Peyer's patch (tissue), 4 donors: Measurements from ENCODE around the gene RGL1. TPM values are rescaled to one million over a fixed set of nuclear protein-coding genes. Genes with fewer than 3 reads are reported as not detected.

Experiments used
- DNase-seq, 3 donors: peaks; one replicate each; pipeline ENCODE4 v3.0.0-alpha.2; 2017 to 2019
- H3K27ac ChIP-seq, 4 donors: fragments of 200-600 bp; sonication (generic); one replicate each; pipeline ENCODE4 v1.5.1; 2016 to 2019
- H3K27me3 ChIP-seq, 2 donors: fragments of 200-600 bp; sonication (generic); one replicate each; pipeline ENCODE4 v1.5.1; 2019
- H3K36me3 ChIP-seq, 3 donors: fragments of 200-600 bp; sonication (generic); one replicate each; pipeline ENCODE4 v1.5.1; 2016 to 2019
- H3K4me1 ChIP-seq, 4 donors: fragments of 200-600 bp; sonication (generic); one replicate each; pipeline ENCODE4 v1.5.1; 2016 to 2019
- H3K4me3 ChIP-seq, 4 donors: fragments of 200-600 bp; sonication (generic); 1 replicate in 3 of 4; 2 replicates in 1 of 4; pipeline ENCODE4 v1.5.1; 2016 to 2019; ENCODE audit warnings: mild to moderate bottlenecking in 1 of 4
- H3K9me3 ChIP-seq, 4 donors: fragments of 200-600 bp; sonication (generic); one replicate each; pipeline ENCODE4 v1.5.1; 2016 to 2019; ENCODE audit warnings: mild to moderate bottlenecking in 1 of 4
- POLR2A ChIP-seq, 2 donors: fragments of 450-650 bp; IDR thresholded peaks; one replicate each; pipeline ENCODE4 v1.5.1; 2017; ENCODE audit warnings: antibody characterized with exemption in 2 of 2, mild to moderate bottlenecking in 2 of 2, moderate library complexity in 2 of 2
- total RNA-seq, 4 donors: library from RNA; depleted of rRNA; stranded (reverse); fragments of >200 nt; gene quantifications; one replicate each; pipeline ENCODE4 v1.1.0, GENCODE V29; 2016
- TF ChIP-seq, protein P1 (sequence below), 6 experiments: fragments of 450-650 bp in 4 of 6; fragments of 200-600 bp in 2 of 6; sonication (generic) in 1 of 6; IDR thresholded peaks; one replicate each; pipeline ENCODE4 v1.5.1; 2017 to 2019; ENCODE audit warnings: antibody characterized with exemption in 6 of 6, mild to moderate bottlenecking in 3 of 6, moderate library complexity in 1 of 6

The RGL1 gene
- total RNA-seq, 4 donors from 2014 or later = 8.9 to 32.2 (median 13.2) TPM

DNA sequence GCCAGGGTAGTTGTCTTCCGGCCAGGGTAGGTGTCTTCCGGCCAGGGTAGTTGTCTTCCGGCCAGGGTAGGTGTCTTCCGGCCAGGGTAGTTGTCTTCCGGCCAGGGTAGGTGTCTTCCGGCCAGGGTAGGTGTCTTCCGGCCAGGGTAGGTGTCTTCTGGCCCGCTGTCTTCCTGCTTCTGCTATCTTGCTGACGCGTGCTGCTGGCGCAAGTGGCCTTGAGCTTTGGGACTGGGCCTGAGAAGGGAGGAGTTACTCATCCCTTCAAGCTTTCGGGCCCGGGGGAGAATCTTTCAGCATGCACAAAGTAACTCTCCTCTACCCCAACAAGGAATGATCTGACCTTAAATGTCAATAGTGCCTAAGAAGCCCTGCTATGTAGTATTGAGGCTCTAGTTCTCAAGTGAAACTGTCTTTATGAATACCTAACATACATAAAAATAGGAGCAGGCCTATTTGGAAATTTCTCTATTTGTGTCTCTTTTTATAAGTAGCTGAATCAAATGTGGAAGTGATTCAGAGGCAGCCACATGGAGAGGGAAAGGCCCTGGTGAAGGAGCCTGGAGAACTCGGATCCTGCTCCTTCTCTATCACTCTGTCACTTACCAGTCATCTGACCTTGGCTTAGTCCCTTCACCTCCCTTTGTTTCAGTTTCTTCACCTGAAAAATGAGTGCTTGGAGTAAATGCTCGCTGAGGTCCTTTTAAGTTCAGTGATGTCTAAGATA, 65.6 kb downstream of the RGL1 start:
- no peak overlapping the region for H3K4me3 ChIP-seq
- no peak for TF ChIP-seq POLR2A (IDR thresholded peaks at IDR 0.05)
- TF ChIP-seq, protein P1, sequence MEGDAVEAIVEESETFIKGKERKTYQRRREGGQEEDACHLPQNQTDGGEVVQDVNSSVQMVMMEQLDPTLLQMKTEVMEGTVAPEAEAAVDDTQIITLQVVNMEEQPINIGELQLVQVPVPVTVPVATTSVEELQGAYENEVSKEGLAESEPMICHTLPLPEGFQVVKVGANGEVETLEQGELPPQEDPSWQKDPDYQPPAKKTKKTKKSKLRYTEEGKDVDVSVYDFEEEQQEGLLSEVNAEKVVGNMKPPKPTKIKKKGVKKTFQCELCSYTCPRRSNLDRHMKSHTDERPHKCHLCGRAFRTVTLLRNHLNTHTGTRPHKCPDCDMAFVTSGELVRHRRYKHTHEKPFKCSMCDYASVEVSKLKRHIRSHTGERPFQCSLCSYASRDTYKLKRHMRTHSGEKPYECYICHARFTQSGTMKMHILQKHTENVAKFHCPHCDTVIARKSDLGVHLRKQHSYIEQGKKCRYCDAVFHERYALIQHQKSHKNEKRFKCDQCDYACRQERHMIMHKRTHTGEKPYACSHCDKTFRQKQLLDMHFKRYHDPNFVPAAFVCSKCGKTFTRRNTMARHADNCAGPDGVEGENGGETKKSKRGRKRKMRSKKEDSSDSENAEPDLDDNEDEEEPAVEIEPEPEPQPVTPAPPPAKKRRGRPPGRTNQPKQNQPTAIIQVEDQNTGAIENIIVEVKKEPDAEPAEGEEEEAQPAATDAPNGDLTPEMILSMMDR (IDR thresholded peaks at IDR 0.05) = no peak
- peak in 1 of 3 donors; percentile 66 for DNase-seq
- H3K9me3 ChIP-seq = no peaks in the 10 kb centered on the region
- peaks cover 0 to 6% (median 0%) of the 10 kb centered on the region in 4 donors for H3K4me1 ChIP-seq
- H3K27ac ChIP-seq = peak overlapping the region; percentile 8 to 64 (median 41)
- no peaks in the 10 kb centered on the region for H3K36me3 ChIP-seq
- no peaks in the 10 kb centered on the region for H3K27me3 ChIP-seq

DNA sequence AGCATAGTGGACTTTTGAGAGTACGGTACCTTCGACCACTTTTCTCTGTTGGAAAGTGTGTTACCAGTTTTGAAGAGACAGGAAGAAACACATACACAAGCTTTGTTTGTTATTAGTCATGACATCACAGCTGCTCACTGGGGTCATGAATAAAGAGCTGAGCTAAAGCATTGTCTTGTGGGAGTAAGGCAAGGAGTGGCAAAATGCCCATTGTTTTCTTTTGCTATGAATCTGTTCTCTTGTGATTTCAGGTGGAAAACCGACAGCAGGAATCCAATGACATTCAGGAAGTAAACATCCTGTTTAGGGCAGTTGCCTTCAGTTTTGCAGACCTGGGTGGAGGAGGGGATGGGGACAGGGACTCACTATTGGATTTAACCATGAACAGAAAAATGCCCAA, 66.2 kb downstream of the RGL1 start:
- Histone ChIP-seq H3K27me3 (no peaks in the 10 kb centered on the region), H3K4me3 (no peak overlapping the region), H3K9me3 (no peaks in the 10 kb centered on the region), H3K36me3 (no peaks in the 10 kb centered on the region), H3K4me1 (peaks cover 0 to 6% (median 0%) of the 10 kb centered on the region in 4 donors), H3K27ac (peak overlapping the region; percentile 8 to 64 (median 41))
- no peak for TF ChIP-seq POLR2A (IDR thresholded peaks at IDR 0.05)
- TF ChIP-seq, protein P1 (IDR thresholded peaks at IDR 0.05) = no peak
- no peak for DNase-seq

DNA sequence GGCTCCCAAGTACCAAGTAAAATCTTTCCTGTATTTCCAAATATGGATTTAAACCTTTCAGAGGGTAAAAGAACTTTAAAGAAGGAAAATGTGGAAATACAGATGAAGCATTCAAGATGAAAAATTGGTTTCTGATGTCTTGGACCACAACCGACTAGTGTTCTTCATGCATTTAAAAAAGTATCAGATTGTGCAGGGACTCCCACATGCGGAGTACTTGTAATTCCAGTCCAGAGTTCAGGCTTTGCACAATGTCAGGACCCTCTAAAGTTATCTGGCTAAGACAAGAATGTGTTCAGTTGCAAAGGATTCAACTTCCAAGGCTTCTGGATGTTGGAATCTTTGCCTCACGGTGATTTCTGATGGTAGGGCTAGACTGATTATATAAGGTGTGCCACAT, 66.7 kb downstream of the RGL1 start:
- TF ChIP-seq, protein P1 (IDR thresholded peaks at IDR 0.05) = no peak
- TF ChIP-seq POLR2A (IDR thresholded peaks at IDR 0.05) = no peak
- Histone ChIP-seq H3K36me3 (no peaks in the 10 kb centered on the region), H3K27me3 (no peaks in the 10 kb centered on the region), H3K27ac (peak overlapping the region in 3 of 4 donors; percentile 29 to 64 (median 53)), H3K4me1 (peaks cover 0 to 6% (median 0%) of the 10 kb centered on the region in 4 donors), H3K4me3 (no peak overlapping the region), H3K9me3 (no peaks in the 10 kb centered on the region)
- DNase-seq = no peak

DNA sequence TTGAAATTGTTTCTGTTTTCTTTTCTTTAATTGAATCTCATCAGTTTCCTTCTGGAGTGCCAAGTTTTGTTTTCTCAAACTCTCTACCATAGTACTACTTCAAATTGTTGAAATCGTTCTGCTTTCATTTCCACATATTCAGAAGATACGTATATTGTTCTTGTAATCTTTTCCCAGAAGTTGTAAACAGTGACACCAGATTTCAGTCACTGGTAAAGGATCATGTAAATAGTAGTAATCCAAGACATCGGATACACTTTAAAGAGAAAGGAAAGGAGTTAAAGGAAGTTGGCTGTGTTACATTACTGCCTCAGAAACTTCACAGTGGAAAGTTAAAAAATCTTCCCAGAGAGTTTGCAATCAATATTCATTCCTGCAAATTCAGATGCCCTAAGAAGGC, 67.5 kb downstream of the RGL1 start:
- H3K4me3 ChIP-seq = no peak overlapping the region

DNA sequence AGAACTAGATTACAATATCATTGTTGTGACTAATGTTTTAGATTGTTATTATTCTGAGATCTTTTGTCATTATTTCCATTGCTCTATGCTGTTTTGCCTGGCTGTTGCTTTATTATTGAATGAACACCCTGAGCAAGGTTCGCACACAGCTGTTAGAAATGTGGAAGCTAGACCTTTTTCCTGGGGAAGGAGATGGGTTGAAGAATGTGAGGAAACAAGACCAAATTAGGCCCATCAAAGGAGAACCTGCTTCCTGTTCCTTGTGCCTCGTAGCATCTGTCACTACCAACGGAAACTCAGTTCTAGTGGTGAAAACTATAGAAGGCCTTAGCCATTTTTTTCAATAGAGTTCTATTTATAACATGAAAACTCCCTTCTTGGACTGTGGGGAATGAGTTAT, 68.7 kb downstream of the RGL1 start:
- peak overlapping the region in 1 of 4 donors; percentile 47 for H3K27ac ChIP-seq
- H3K36me3 ChIP-seq = no peaks in the 10 kb centered on the region
- no peak overlapping the region for H3K4me3 ChIP-seq
- no peaks in the 10 kb centered on the region for H3K9me3 ChIP-seq
- TF ChIP-seq, protein P1 (IDR thresholded peaks at IDR 0.05) = no peak
- no peak for TF ChIP-seq POLR2A (IDR thresholded peaks at IDR 0.05)
- DNase-seq = no peak
- H3K4me1 ChIP-seq = peaks cover 0 to 6% (median 0%) of the 10 kb centered on the region in 4 donors
- H3K27me3 ChIP-seq = no peaks in the 10 kb centered on the region

More for the DNA sequence above, 67.5 kb downstream of the RGL1 start:
- Histone ChIP-seq H3K9me3 (no peaks in the 10 kb centered on the region), H3K27me3 (no peaks in the 10 kb centered on the region), H3K4me1 (peaks cover 0 to 6% (median 0%) of the 10 kb centered on the region in 4 donors), H3K36me3 (no peaks in the 10 kb centered on the region), H3K27ac (peak overlapping the region in 3 of 4 donors; percentile 25 to 53 (median 29))
- DNase-seq = no peak
- no peak for TF ChIP-seq POLR2A (IDR thresholded peaks at IDR 0.05)
- TF ChIP-seq, protein P1 (IDR thresholded peaks at IDR 0.05) = no peak
